Measurements from ENCODE around the gene CHRM2. TPM values are rescaled to one million over a fixed set of nuclear protein-coding genes. Genes with fewer than 3 reads are reported as not detected.

Gene CHRM2
- total and polyA plus RNA-seq, 2 of the 4 experiments (the other 2 are of a cell fraction): 79.3 to 184 TPM

- Histone ChIP-seq H4K5ac (ENCODE audit: low read depth, low read length) (no peak overlapping the region), H3K4me2 (ENCODE audit: low read depth, low read length) (peak overlapping the region; percentile 19; the same call in 1 of the 2 replicates), H3K79me1 (ENCODE audit: low read depth in 1 of 2, low read length in 2 of 2) (peaks cover 10 to 57% of the 10 kb centered on the region in 2 experiments; a peak in 3 of 4 replicates), H4K20me1 (ENCODE audit: insufficient read depth, low read length) (peaks cover 48% of the 10 kb centered on the region; the same call in 1 of the 2 replicates), H3K4me1 (ENCODE audit: control insufficient read depth, insufficient read depth, low read length) (peaks cover 15% of the 10 kb centered on the region), H4K8ac (ENCODE audit: low read depth in 2 of 2, low read length in 2 of 2) (peak overlapping the region in 1 of 2 experiments; percentile 20; a peak in 1 of 4 replicates), H2BK15ac (ENCODE audit: low read depth, low read length) (no peak overlapping the region), H2AFZ (replicated peaks; ENCODE audit: low read length, poor library complexity) (no peak overlapping the region), H3K4ac (ENCODE audit: low read depth, low read length) (no peak overlapping the region), H3K9me3 (ENCODE audit: control insufficient read depth, insufficient read depth, low read length) (no peaks in the 10 kb centered on the region), H2AK5ac (ENCODE audit: low read depth, low read length) (no peak overlapping the region), H3K14ac (replicated peaks; ENCODE audit: low read depth, low read length) (no peak overlapping the region), H2BK5ac (ENCODE audit: low read depth, low read length, poor library complexity, severe bottlenecking) (peak overlapping the region; percentile 38), H3K36me3 (ENCODE audit: control insufficient read depth, insufficient read depth, low read length) (peaks cover 4% of the 10 kb centered on the region), H3K27me3 (ENCODE audit: control insufficient read depth, insufficient read depth, low read length) (no peaks in the 10 kb centered on the region), H3K56ac (ENCODE audit: extremely low read depth, insufficient read depth, low read length) (no peak overlapping the region), H4K91ac (ENCODE audit: insufficient read depth, low read depth, low read length) (no peak overlapping the region), H3K4me3 (ENCODE audit: insufficient read depth, low read depth, low read length) (no peak overlapping the region), H3K9ac (ENCODE audit: low read depth, low read length) (no peak overlapping the region; the same call in 1 of the 2 replicates), H3K9me1 (ENCODE audit: insufficient read depth, low read length) (peaks cover 3% of the 10 kb centered on the region), H3K23ac (ENCODE audit: low read depth, low read length) (0 out of 2 replicates have a peak overlapping the region, but pooled peaks have one; percentile 20), H3K27ac (ENCODE audit: insufficient read depth, low read length) (peak overlapping the region; percentile 49; the same call in 1 of the 2 replicates), H3K18ac (ENCODE audit: low read depth, low read length) (no peak overlapping the region; the same call in 1 of the 2 replicates), H2BK120ac (ENCODE audit: low read depth, low read length) (no peak overlapping the region), H2BK20ac (ENCODE audit: low read depth, low read length) (no peak overlapping the region), H2AK9ac (replicated peaks; ENCODE audit: low read depth, low read length, poor library complexity) (no peak overlapping the region)
- intact Hi-C loops (cut with micrococcal nuclease) (loop anchor here (5.0 to 10.0 kb wide), 4 partner anchors 78 to 1214 kb away; partner anchors contain the start of genes PTN and STMP1), in situ Hi-C loops (cut with MboI; ENCODE audit: low sequenced_read_pairs) (loop anchor here (5.0 to 10.0 kb wide), 3 partner anchors 203 to 706 kb away; no protein-coding TSS in a partner anchor), dilution Hi-C loops (cut with HindIII; ENCODE audit: low sequenced_read_pairs, unreplicated experiment) (no loop called here)
- POLR2A ChIA-PET (ENCODE audit: unreplicated experiment): no interaction called here
- DNase-seq (no peak), ATAC-seq (ENCODE audit: low read depth) (no peak)
- BruUV-seq (replicated peaks): no TSS peak
- CTCF ChIA-PET: no interaction called here
- no CpG with 5 or more reads among the region's 1 CpG for WGBS, 2 experiments (ENCODE audit: extremely low coverage in 2 of 2, insufficient read length in 1 of 2)
- no peak for TF ChIP-seq ELK1 (IDR thresholded peaks at IDR 0.05; ENCODE audit: borderline replicate concordance, low read depth, low read length)
- TF ChIP-seq CEBPB (IDR thresholded peaks at IDR 0.05; ENCODE audit: low read depth, low read length): peak; percentile 18; the same call in 1 of the 2 replicates
Observed at GRCh38 chr7:136878878-136879277, 10.4 kb downstream of the CHRM2 start.
